BLaER1 treated with 17β-estradiol and CSF1 and Interleukin-3, amounts not matched to agents 10 nM and 100 nM (cell line): ENCODE measurements around the gene POLR2I.

Experiments used
- H3K27ac ChIP-seq, 11 experiments: shearing (Covaris generic); formaldehyde crosslinking; 2 replicates each; pipeline ENCODE4 v1.8.1; 2022
- H3K27me3 ChIP-seq, 11 experiments: shearing (Covaris generic); formaldehyde crosslinking; 2 replicates each; pipeline ENCODE4 v1.8.1; 2022
- H3K36me3 ChIP-seq, 11 experiments: shearing (Covaris generic); formaldehyde crosslinking; 2 replicates each; pipeline ENCODE4 v1.8.1; 2022
- H3K4me1 ChIP-seq, 10 experiments: shearing (Covaris generic); formaldehyde crosslinking; 2 replicates each; pipeline ENCODE4 v1.8.1; 2022
- H3K4me2 ChIP-seq, 11 experiments: shearing (Covaris generic); formaldehyde crosslinking; 2 replicates each; pipeline ENCODE4 v1.8.1; 2022
- H3K4me3 ChIP-seq, 10 experiments: shearing (Covaris generic); formaldehyde crosslinking; 2 replicates each; pipeline ENCODE4 v1.8.1; 2022
- H3K9ac ChIP-seq, 11 experiments: shearing (Covaris generic); formaldehyde crosslinking; 2 replicates each; pipeline ENCODE4 v1.8.1; 2022
- H3K9me3 ChIP-seq, 11 experiments: shearing (Covaris generic); formaldehyde crosslinking; replicated peaks in 1 of 11; 2 replicates each; pipeline ENCODE4 v1.8.1; 2022
- H4K20me1 ChIP-seq, 11 experiments: shearing (Covaris generic); formaldehyde crosslinking; 2 replicates each; pipeline ENCODE4 v1.8.1; 2022
- Cebpa-rat ChIP-seq, 11 experiments: shearing (Covaris generic); IDR thresholded peaks; 2 replicates each; pipeline ENCODE4 v1.8.1; 2022

POLR2I gene

GRCh38 chr19:36067681-36068080, 47.0 kb downstream of the POLR2I start:
- H3K27ac ChIP-seq = no peak overlapping the region
- H3K9me3 ChIP-seq = peaks cover 0 to 16% (median 8%) of the 10 kb centered on the region in 11 experiments; a peak in 13 of 22 replicates
- H4K20me1 ChIP-seq = peaks cover 0 to 36% (median 5%) of the 10 kb centered on the region in 11 experiments; a peak in 8 of 22 replicates
- no peak for TF ChIP-seq Cebpa-rat (IDR thresholded peaks at IDR 0.05)
- no peaks in the 10 kb centered on the region for H3K27me3 ChIP-seq
- H3K4me1 ChIP-seq = peaks cover 0 to 7% (median 0%) of the 10 kb centered on the region in 10 experiments; a peak in 4 of 20 replicates
- peaks cover 23 to 99% (median 88%) of the 10 kb centered on the region in 11 experiments for H3K36me3 ChIP-seq
- H3K4me2 ChIP-seq = no peak overlapping the region
- no peak overlapping the region for H3K9ac ChIP-seq
- H3K4me3 ChIP-seq = no peak overlapping the region

GRCh38 chr19:36064826-36065225, 49.8 kb downstream of the POLR2I start:
- Histone ChIP-seq H3K4me2 (no peak overlapping the region; a peak in 1 of 22 replicates), H3K9ac (no peak overlapping the region; a peak in 1 of 22 replicates), H3K4me3 (no peak overlapping the region), H3K4me1 (peaks cover 0 to 8% (median 6%) of the 10 kb centered on the region in 10 experiments; a peak in 8 of 20 replicates), H4K20me1 (peaks cover 0 to 48% (median 12%) of the 10 kb centered on the region in 11 experiments; a peak in 11 of 22 replicates), H3K27me3 (no peaks in the 10 kb centered on the region), H3K9me3 (peaks cover 0 to 16% (median 8%) of the 10 kb centered on the region in 11 experiments; a peak in 13 of 22 replicates), H3K36me3 (peaks cover 23 to 99% (median 88%) of the 10 kb centered on the region in 11 experiments), H3K27ac (no peak overlapping the region)
- TF ChIP-seq Cebpa-rat (IDR thresholded peaks at IDR 0.05) = no peak
